Measurements from ENCODE around the gene IL20RA.

DNA sequence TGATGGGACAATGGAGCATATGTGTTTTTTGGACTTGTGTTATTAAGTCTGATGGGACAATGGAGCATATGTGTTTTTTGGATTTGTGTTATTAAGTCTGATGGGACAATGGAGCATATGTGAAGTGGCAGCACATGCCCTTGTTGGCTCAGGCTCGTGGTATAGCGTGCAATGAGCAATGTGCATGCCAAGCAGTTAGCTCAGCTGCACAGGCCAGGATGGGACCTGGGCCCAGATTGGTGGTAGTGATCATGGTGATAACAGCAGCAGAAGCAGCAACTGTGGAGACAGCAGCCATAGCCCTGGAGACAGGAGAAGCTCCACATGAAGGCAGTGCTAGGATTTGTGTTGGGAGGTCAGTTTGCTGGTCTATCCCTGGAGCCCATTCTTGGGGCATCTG is 61.1 kb downstream of the IL20RA start:
- TF ChIP-seq TCF12 (IDR thresholded peaks at IDR 0.05; ENCODE audit: low read depth), result no peak
- TF ChIP-seq TAF1 (IDR thresholded peaks at IDR 0.05; ENCODE audit: low read depth), result no peak
- TF ChIP-seq EP300 (IDR thresholded peaks at IDR 0.05; ENCODE audit: borderline replicate concordance), result no peak
- no peak for TF ChIP-seq FOXM1 (IDR thresholded peaks at IDR 0.05; ENCODE audit: borderline replicate concordance, low read depth)
- TF ChIP-seq USF1 (IDR thresholded peaks at IDR 0.05), result no peak
- TF ChIP-seq RAD21 (IDR thresholded peaks at IDR 0.05; ENCODE audit: low read depth), result no peak
- no peak for TF ChIP-seq CREB1 (IDR thresholded peaks at IDR 0.05; ENCODE audit: low read depth)
- TF ChIP-seq MAX (IDR thresholded peaks at IDR 0.05), result no peak

Measured in Ishikawa (cell line).